MM.1S (cell line): Measurements from ENCODE around the gene ENGASE.

ENCODE experiments used
- DNase-seq: peaks from one replicate; pipeline ENCODE4 v3.0.0-alpha.2; 2015
- H2AFZ ChIP-seq: fragments of 300-600 bp; sonication (generic); 2 replicates; pipeline ENCODE4 v1.6.0; 2016; ENCODE audit warnings: antibody characterized with exemption, low read length
- H3F3A ChIP-seq: fragments of 300-600 bp; sonication (generic); 2 replicates; pipeline ENCODE4 v1.6.1; 2016; ENCODE audit warnings: mild to moderate bottlenecking, antibody characterized with exemption, low read length, moderate library complexity, mixed read lengths; ENCODE audit not compliant: insufficient read depth
- H3K27ac ChIP-seq: fragments of 300-600 bp; sonication (generic); 2 replicates; pipeline ENCODE4 v1.5.1; 2016; ENCODE audit warnings: mild to moderate bottlenecking, low read length
- H3K27me3 ChIP-seq: fragments of 300-600 bp; sonication (generic); replicated peaks from 2 replicates; pipeline ENCODE4 v1.6.0; 2016; ENCODE audit warnings: low read length; ENCODE audit not compliant: insufficient read depth
- H3K36me3 ChIP-seq: fragments of 300-600 bp; sonication (generic); replicated peaks from 2 replicates; pipeline ENCODE4 v1.6.1; 2016; ENCODE audit warnings: mild to moderate bottlenecking, low read length, mixed read lengths; ENCODE audit not compliant: insufficient read depth
- H3K4me1 ChIP-seq: fragments of 300-600 bp; sonication (generic); 2 replicates; pipeline ENCODE4 v1.6.1; 2016; ENCODE audit warnings: low read length, mixed read lengths
- H3K4me2 ChIP-seq: fragments of 300-600 bp; sonication (generic); 2 replicates; pipeline ENCODE4 v1.6.0; 2016; ENCODE audit warnings: low read depth, low read length
- H3K4me3 ChIP-seq: fragments of 300-600 bp; sonication (generic); 2 replicates; pipeline ENCODE4 v1.5.1; 2016; ENCODE audit warnings: low read length, mixed read lengths
- H3K79me2 ChIP-seq: fragments of 300-600 bp; sonication (generic); 2 replicates; pipeline ENCODE4 v1.6.1; 2016; ENCODE audit warnings: mixed run types, low read length, mixed read lengths
- H3K9ac ChIP-seq: fragments of 300-600 bp; sonication (generic); 2 replicates; pipeline ENCODE4 v1.6.1; 2016; ENCODE audit warnings: low read length, mixed read lengths
- H3K9me2 ChIP-seq: fragments of 300-600 bp; sonication (generic); replicated peaks from 2 replicates; pipeline ENCODE4 v1.6.1; 2016; ENCODE audit warnings: mild to moderate bottlenecking, low read length, mixed read lengths; ENCODE audit not compliant: insufficient read depth
- H3K9me3 ChIP-seq: fragments of 300-600 bp; sonication (generic); replicated peaks from 2 replicates; pipeline ENCODE4 v1.6.1; 2016; ENCODE audit warnings: mild to moderate bottlenecking, low read length, mixed read lengths; ENCODE audit not compliant: insufficient read depth
- H4K20me1 ChIP-seq: fragments of 300-600 bp; sonication (generic); 2 replicates; pipeline ENCODE4 v1.6.1; 2016; ENCODE audit warnings: mild to moderate bottlenecking, low read length, moderate library complexity, mixed read lengths; ENCODE audit not compliant: insufficient read depth
- EZH2 ChIP-seq: fragments of 300-600 bp; sonication (generic); optimal IDR thresholded peaks from 2 replicates; pipeline ENCODE3; 2017; ENCODE audit warnings: low read depth, mild to moderate bottlenecking, antibody characterized with exemption, low read length, mixed read lengths
- EZH2phosphoT487 ChIP-seq: fragments of 300-600 bp; sonication (generic); IDR thresholded peaks from 2 replicates; pipeline ENCODE4 v1.6.1; 2018; ENCODE audit warnings: antibody characterized with exemption, low read length
- TF ChIP-seq, protein P1 (sequence below): fragments of 300-600 bp; sonication (generic); IDR thresholded peaks from 2 replicates; pipeline ENCODE4 v1.5.1; 2016; ENCODE audit warnings: antibody characterized with exemption, low read length, mixed read lengths

Gene ENGASE

DNA sequence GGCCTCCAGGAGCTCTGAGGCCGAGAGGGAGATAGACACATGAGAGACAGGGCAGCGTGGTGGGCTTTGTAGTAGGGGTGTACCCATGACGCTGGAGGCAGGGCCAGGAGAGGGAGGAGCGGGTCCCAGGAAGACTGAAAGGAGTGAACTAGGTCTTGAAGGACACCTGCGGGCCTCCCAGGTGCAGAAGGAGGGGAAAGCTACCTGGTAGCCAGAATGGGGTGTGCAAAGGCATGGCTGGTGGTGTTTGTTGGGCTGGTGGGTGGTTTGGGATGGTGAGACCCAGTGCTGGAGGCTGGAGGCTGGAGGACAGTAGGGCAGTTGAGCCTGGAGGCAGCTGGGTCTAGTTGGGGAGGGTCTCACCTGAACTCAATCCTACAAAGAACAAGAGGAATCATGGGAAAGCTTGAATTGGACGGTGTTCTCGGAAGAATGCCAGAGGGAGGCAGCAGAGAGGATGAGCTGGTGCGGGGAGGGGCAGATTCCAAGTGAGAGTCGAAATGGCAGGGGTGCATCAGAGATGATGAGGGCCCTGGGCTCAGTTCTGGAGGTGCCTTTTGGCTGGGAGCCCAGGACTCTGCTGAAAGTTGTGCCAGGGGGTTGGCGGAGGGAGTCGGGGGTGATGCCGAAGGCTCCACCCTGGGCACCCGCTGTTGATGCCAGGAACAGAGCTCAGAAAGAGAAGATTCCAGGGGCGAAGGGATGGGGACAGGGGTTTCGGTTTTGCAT is 29.5 kb upstream of the ENGASE start:
- Histone ChIP-seq H3F3A (no peaks in the 10 kb centered on the region), H3K9me3 (no peaks in the 10 kb centered on the region), H3K79me2 (no peaks in the 10 kb centered on the region), H4K20me1 (no peaks in the 10 kb centered on the region), H3K9me2 (no peaks in the 10 kb centered on the region), H3K9ac (no peak overlapping the region), H3K27ac (no peak overlapping the region), H3K4me3 (no peak overlapping the region), H3K4me1 (no peaks in the 10 kb centered on the region), H3K36me3 (no peaks in the 10 kb centered on the region), H3K27me3 (peaks cover 89% of the 10 kb centered on the region), H2AFZ (no peak overlapping the region), H3K4me2 (no peak overlapping the region)
- DNase-seq, result no peak
- TF ChIP-seq EZH2, result no peak
- TF ChIP-seq, protein P1, sequence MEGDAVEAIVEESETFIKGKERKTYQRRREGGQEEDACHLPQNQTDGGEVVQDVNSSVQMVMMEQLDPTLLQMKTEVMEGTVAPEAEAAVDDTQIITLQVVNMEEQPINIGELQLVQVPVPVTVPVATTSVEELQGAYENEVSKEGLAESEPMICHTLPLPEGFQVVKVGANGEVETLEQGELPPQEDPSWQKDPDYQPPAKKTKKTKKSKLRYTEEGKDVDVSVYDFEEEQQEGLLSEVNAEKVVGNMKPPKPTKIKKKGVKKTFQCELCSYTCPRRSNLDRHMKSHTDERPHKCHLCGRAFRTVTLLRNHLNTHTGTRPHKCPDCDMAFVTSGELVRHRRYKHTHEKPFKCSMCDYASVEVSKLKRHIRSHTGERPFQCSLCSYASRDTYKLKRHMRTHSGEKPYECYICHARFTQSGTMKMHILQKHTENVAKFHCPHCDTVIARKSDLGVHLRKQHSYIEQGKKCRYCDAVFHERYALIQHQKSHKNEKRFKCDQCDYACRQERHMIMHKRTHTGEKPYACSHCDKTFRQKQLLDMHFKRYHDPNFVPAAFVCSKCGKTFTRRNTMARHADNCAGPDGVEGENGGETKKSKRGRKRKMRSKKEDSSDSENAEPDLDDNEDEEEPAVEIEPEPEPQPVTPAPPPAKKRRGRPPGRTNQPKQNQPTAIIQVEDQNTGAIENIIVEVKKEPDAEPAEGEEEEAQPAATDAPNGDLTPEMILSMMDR, result no peak
- no peak for TF ChIP-seq EZH2phosphoT487

DNA sequence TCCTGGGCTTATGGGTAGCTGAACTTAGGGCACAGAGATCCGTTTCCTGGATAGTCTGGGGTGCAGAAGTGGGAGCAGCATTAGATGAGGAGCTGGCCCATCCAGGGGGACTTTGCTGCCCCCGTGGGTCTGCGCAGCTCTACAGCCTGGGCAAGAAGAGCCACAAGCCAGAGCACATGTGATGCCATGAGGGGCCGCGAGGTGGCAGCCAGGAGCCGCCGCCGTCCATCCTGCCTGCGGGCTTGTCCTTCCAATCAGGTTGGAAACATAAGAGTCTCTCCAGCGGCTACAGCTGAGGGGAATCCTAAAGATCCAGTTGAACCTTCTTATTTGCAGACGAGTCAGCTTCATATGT is 28.8 kb upstream of the ENGASE start:
- TF ChIP-seq, protein P1, result peak; percentile 91
- TF ChIP-seq EZH2phosphoT487, result no peak
- Histone ChIP-seq H3K79me2 (no peaks in the 10 kb centered on the region), H2AFZ (no peak overlapping the region), H4K20me1 (no peaks in the 10 kb centered on the region), H3K9me2 (no peaks in the 10 kb centered on the region), H3K4me3 (no peak overlapping the region), H3K27me3 (peaks cover 93% of the 10 kb centered on the region), H3K4me1 (no peaks in the 10 kb centered on the region), H3K4me2 (no peak overlapping the region), H3F3A (no peaks in the 10 kb centered on the region), H3K36me3 (no peaks in the 10 kb centered on the region), H3K27ac (no peak overlapping the region), H3K9ac (no peak overlapping the region), H3K9me3 (no peaks in the 10 kb centered on the region)
- DNase-seq, result peak; percentile 45

DNA sequence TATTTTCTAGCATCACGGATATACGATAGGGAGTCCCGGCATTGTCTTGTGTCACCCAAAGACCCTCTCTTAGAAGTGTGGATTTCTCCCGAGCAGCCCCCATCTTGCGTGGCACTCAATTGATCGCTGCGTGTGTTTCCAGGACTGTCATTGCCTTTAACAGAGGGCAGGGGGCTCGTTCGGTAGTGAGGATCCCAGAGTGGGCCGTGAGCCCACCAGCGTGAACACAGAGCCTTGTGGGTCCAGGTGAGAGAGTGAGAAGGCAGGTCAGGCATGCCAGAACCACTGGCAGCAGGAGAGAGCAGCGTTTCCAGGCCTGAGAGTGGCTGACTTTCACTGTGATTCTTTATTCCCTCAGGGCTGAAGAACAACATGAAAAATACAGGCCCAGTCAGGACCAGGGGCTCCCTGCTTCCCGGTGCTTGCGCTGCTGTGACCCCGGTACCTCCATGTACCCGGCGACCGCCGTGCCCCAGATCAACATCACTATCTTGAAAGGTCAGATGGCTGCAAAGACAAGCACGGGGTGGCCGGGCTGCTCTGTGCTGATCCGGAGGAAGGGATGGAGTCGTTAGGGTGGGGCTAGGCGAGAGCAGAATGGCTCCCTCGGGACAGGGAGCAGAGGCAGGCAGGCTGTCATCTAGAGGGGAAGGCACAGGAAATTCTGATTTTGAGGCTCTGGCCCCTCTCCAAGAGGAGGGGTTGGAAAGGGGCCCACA is 28.3 kb upstream of the ENGASE start:
- Histone ChIP-seq H3K9me2 (no peaks in the 10 kb centered on the region), H3K4me1 (no peaks in the 10 kb centered on the region), H4K20me1 (no peaks in the 10 kb centered on the region), H3K4me2 (no peak overlapping the region), H3K4me3 (no peak overlapping the region), H3K36me3 (no peaks in the 10 kb centered on the region), H3F3A (no peaks in the 10 kb centered on the region), H3K9me3 (no peaks in the 10 kb centered on the region), H2AFZ (no peak overlapping the region), H3K9ac (no peak overlapping the region), H3K27me3 (peaks cover 93% of the 10 kb centered on the region), H3K27ac (no peak overlapping the region), H3K79me2 (no peaks in the 10 kb centered on the region)
- TF ChIP-seq EZH2, result no peak
- TF ChIP-seq EZH2phosphoT487, result no peak
- TF ChIP-seq, protein P1, result no peak
- DNase-seq, result no peak
